ENCODE results near the gene XPR1.

GRCh38 chr1:180789460-180789859 lies 157.6 kb downstream of the XPR1 start:
- no peak for TF ChIP-seq CTCF (IDR thresholded peaks at IDR 0.05)
- TF ChIP-seq EP300 (IDR thresholded peaks at IDR 0.05), result no peak
- TF ChIP-seq POLR2A (IDR thresholded peaks at IDR 0.05), result no peak
